ENCODE results near the gene F12. TPM values are rescaled to one million over a fixed set of nuclear protein-coding genes. Genes with fewer than 3 reads are reported as not detected.

The F12 gene
- total RNA-seq, 5 donors from 2014 or later (not counting 1 experiment from before 2014, with no cell fraction given), result 0.28 to 0.98 (median 0.42) TPM; not detected in 1

GRCh38 chr5:177383181-177383580 is 26.2 kb downstream of the F12 start:
- H3K4me1 ChIP-seq (ENCODE audit: control insufficient read depth in 1 of 2, extremely low read depth in 1 of 2, insufficient read depth in 2 of 2, low read length in 2 of 2), result peaks cover 0 to 60% of the 10 kb centered on the region in 2 experiments
- ChIA-PET POLR2A (no interaction called here), CTCF (interaction anchor here (0.5 to 1.3 kb wide), 7 partner anchors 12 to 269 kb away, joined by 3 to 6 read pairs (median 4); no protein-coding TSS in a partner anchor)
- no peaks in the 10 kb centered on the region for H3K36me3 ChIP-seq (ENCODE audit: control insufficient read depth in 2 of 2, extremely low read depth in 1 of 2, insufficient read depth in 1 of 2, low read length in 1 of 2)
- 74% methylated on average over 3 of the region's 9 CpGs for WGBS (ENCODE audit: insufficient coverage)
- H3K4me3 Mint-ChIP-seq, result no peak overlapping the region
- H3K9me3 Mint-ChIP-seq, result no peaks in the 10 kb centered on the region
- peaks cover 36 to 46% (median 44%) of the 10 kb centered on the region in 3 donors for H3K4me1 Mint-ChIP-seq
- no peak overlapping the region for H3K27ac ChIP-seq (ENCODE audit: low read length)
- H3K4me3 ChIP-seq (ENCODE audit: control insufficient read depth in 1 of 2, extremely low read depth in 1 of 2, low read length in 1 of 2), result no peak overlapping the region
- H3K27ac Mint-ChIP-seq, result no peak overlapping the region
- H3K27me3 Mint-ChIP-seq, result no peaks in the 10 kb centered on the region
- DNase-seq (no peak), ATAC-seq (replicated peaks in 1 of 4) (no peak)
- no peaks in the 10 kb centered on the region for H3K36me3 Mint-ChIP-seq
- H3K9me3 ChIP-seq, result no peaks in the 10 kb centered on the region
- H3K27me3 ChIP-seq (replicated peaks in 1 of 2; ENCODE audit: control insufficient read depth in 2 of 2, extremely low read depth in 1 of 2, insufficient read depth in 2 of 2, low read length in 1 of 2), result no peaks in the 10 kb centered on the region

- Mint-ChIP-seq H3K9me3 (no peaks in the 10 kb centered on the region), H3K27me3 (no peaks in the 10 kb centered on the region), H3K27ac (peak overlapping the region; percentile 55 to 61), H3K4me1 (peaks cover 36 to 46% (median 44%) of the 10 kb centered on the region in 3 donors), H3K36me3 (no peaks in the 10 kb centered on the region), H3K4me3 (peak overlapping the region in 1 of 3 donors; percentile 22)
- DNase-seq, result peak in 15 of 35 experiments; percentile 12 to 62 (median 36)
- H3K27me3 ChIP-seq (replicated peaks in 1 of 2; ENCODE audit: control insufficient read depth in 2 of 2, extremely low read depth in 1 of 2, insufficient read depth in 2 of 2, low read length in 1 of 2), result no peaks in the 10 kb centered on the region
- WGBS (ENCODE audit: insufficient coverage), result 58% methylated on average over 4 of the region's 11 CpGs
- ATAC-seq (replicated peaks in 1 of 4), result peak; percentile 57 to 89 (median 70)
- H3K4me1 ChIP-seq (ENCODE audit: control insufficient read depth in 1 of 2, extremely low read depth in 1 of 2, insufficient read depth in 2 of 2, low read length in 2 of 2), result peaks cover 0 to 60% of the 10 kb centered on the region in 2 experiments
- no peak overlapping the region for H3K27ac ChIP-seq (ENCODE audit: low read length)
- H3K4me3 ChIP-seq (ENCODE audit: control insufficient read depth in 1 of 2, extremely low read depth in 1 of 2, low read length in 1 of 2), result no peak overlapping the region
- H3K9me3 ChIP-seq, result no peaks in the 10 kb centered on the region
- CTCF ChIA-PET, result interaction anchor here (0.6 to 1.3 kb wide), 5 partner anchors 11 to 268 kb away, joined by 3 to 6 read pairs (median 4); no protein-coding TSS in a partner anchor
- no peaks in the 10 kb centered on the region for H3K36me3 ChIP-seq (ENCODE audit: control insufficient read depth in 2 of 2, extremely low read depth in 1 of 2, insufficient read depth in 1 of 2, low read length in 1 of 2)
- POLR2A ChIA-PET, result interaction anchor here in 1 of 2 donors (0.5 kb wide), 1 partner anchor 78 kb away, joined by 7 read pairs; no protein-coding TSS in a partner anchor
Measured at GRCh38 chr5:177382423-177383029, 26.8 kb downstream of the F12 start.

- Mint-ChIP-seq H3K27me3 (no peaks in the 10 kb centered on the region), H3K27ac (no peak overlapping the region), H3K9me3 (no peaks in the 10 kb centered on the region), H3K36me3 (no peaks in the 10 kb centered on the region), H3K4me1 (peaks cover 40 to 47% (median 44%) of the 10 kb centered on the region in 3 donors), H3K4me3 (no peak overlapping the region)
- WGBS (ENCODE audit: insufficient coverage), result 100% methylated on average over 4 of the region's 6 CpGs
- ATAC-seq (replicated peaks in 1 of 4) (no peak), DNase-seq (no peak)
- peaks cover 0 to 58% of the 10 kb centered on the region in 2 experiments for H3K4me1 ChIP-seq (ENCODE audit: control insufficient read depth in 1 of 2, extremely low read depth in 1 of 2, insufficient read depth in 2 of 2, low read length in 2 of 2)
- H3K9me3 ChIP-seq, result no peaks in the 10 kb centered on the region
- ChIA-PET POLR2A (no interaction called here), CTCF (interaction anchor here in 1 of 2 donors (0.6 kb wide), 1 partner anchor 34 kb away, joined by 3 read pairs; no protein-coding TSS in a partner anchor)
- no peak overlapping the region for H3K27ac ChIP-seq (ENCODE audit: low read length)
- no peaks in the 10 kb centered on the region for H3K36me3 ChIP-seq (ENCODE audit: control insufficient read depth in 2 of 2, extremely low read depth in 1 of 2, insufficient read depth in 1 of 2, low read length in 1 of 2)
- H3K27me3 ChIP-seq (replicated peaks in 1 of 2; ENCODE audit: control insufficient read depth in 2 of 2, extremely low read depth in 1 of 2, insufficient read depth in 2 of 2, low read length in 1 of 2), result no peaks in the 10 kb centered on the region
- H3K4me3 ChIP-seq (ENCODE audit: control insufficient read depth in 1 of 2, extremely low read depth in 1 of 2, low read length in 1 of 2), result no peak overlapping the region
Measured at GRCh38 chr5:177380805-177381126, 28.6 kb downstream of the F12 start.

GRCh38 chr5:177378884-177379883 is 30.2 kb downstream of the F12 start:
- peaks cover 49 to 53% (median 51%) of the 10 kb centered on the region in 3 donors for H3K4me1 Mint-ChIP-seq
- no peaks in the 10 kb centered on the region for H3K27me3 Mint-ChIP-seq
- ATAC-seq (replicated peaks in 1 of 4) (peak; percentile 32 to 71 (median 58)), DNase-seq (peak in 1 of 35 experiments; percentile 28)
- peak overlapping the region; percentile 67 to 77 for H3K27ac Mint-ChIP-seq
- Histone ChIP-seq H3K9me3 (no peaks in the 10 kb centered on the region), H3K4me3 (ENCODE audit: control insufficient read depth in 1 of 2, extremely low read depth in 1 of 2, low read length in 1 of 2) (no peak overlapping the region), H3K27ac (ENCODE audit: low read length) (no peak overlapping the region), H3K27me3 (replicated peaks in 1 of 2; ENCODE audit: control insufficient read depth in 2 of 2, extremely low read depth in 1 of 2, insufficient read depth in 2 of 2, low read length in 1 of 2) (no peaks in the 10 kb centered on the region), H3K4me1 (ENCODE audit: control insufficient read depth in 1 of 2, extremely low read depth in 1 of 2, insufficient read depth in 2 of 2, low read length in 2 of 2) (peaks cover 3 to 62% of the 10 kb centered on the region in 2 experiments), H3K36me3 (ENCODE audit: control insufficient read depth in 2 of 2, extremely low read depth in 1 of 2, insufficient read depth in 1 of 2, low read length in 1 of 2) (peaks cover 0 to 3% of the 10 kb centered on the region in 2 donors)
- H3K4me3 Mint-ChIP-seq, result peak overlapping the region in 1 of 3 donors; percentile 6
- 96% methylated on average over 10 of the region's 15 CpGs for WGBS (ENCODE audit: insufficient coverage)
- H3K9me3 Mint-ChIP-seq, result no peaks in the 10 kb centered on the region
- POLR2A ChIA-PET, result no interaction called here
- CTCF ChIA-PET, result interaction anchor here (0.5 to 2.2 kb wide), 10 partner anchors 9 to 123 kb away, joined by 3 to 8 read pairs (median 4); no protein-coding TSS in a partner anchor
- no peaks in the 10 kb centered on the region for H3K36me3 Mint-ChIP-seq

- ChIA-PET POLR2A (interaction anchor here in 1 of 2 donors (0.7 kb wide), 1 partner anchor 50 kb away, joined by 3 read pairs; no protein-coding TSS in a partner anchor), CTCF (interaction anchor here (0.7 to 2.2 kb wide), 6 partner anchors 8 to 124 kb away, joined by 3 to 8 read pairs (median 5); no protein-coding TSS in a partner anchor)
- Histone ChIP-seq H3K9me3 (no peaks in the 10 kb centered on the region), H3K4me1 (ENCODE audit: control insufficient read depth in 1 of 2, extremely low read depth in 1 of 2, insufficient read depth in 2 of 2, low read length in 2 of 2) (peaks cover 10 to 67% of the 10 kb centered on the region in 2 experiments), H3K27me3 (replicated peaks in 1 of 2; ENCODE audit: control insufficient read depth in 2 of 2, extremely low read depth in 1 of 2, insufficient read depth in 2 of 2, low read length in 1 of 2) (no peaks in the 10 kb centered on the region), H3K27ac (ENCODE audit: low read length) (peak overlapping the region; percentile 31), H3K4me3 (ENCODE audit: control insufficient read depth in 1 of 2, extremely low read depth in 1 of 2, low read length in 1 of 2) (no peak overlapping the region), H3K36me3 (ENCODE audit: control insufficient read depth in 2 of 2, extremely low read depth in 1 of 2, insufficient read depth in 1 of 2, low read length in 1 of 2) (peaks cover 0 to 11% of the 10 kb centered on the region in 2 donors)
- no peak for DNase-seq
- Mint-ChIP-seq H3K4me1 (peaks cover 55 to 58% (median 57%) of the 10 kb centered on the region in 3 donors), H3K27me3 (no peaks in the 10 kb centered on the region), H3K36me3 (peaks cover 3% of the 10 kb centered on the region), H3K4me3 (no peak overlapping the region), H3K9me3 (no peaks in the 10 kb centered on the region), H3K27ac (peak overlapping the region; percentile 74 to 96)
- 99% methylated on average over 7 of the region's 8 CpGs for WGBS (ENCODE audit: insufficient coverage)
- no peak for ATAC-seq (replicated peaks in 1 of 4)
Measured at GRCh38 chr5:177377851-177378776, 31.2 kb downstream of the F12 start.
